Endodermal cell (in vitro differentiated cells): Measurements from ENCODE around the gene VSNL1. TPM values are rescaled to one million over a fixed set of nuclear protein-coding genes. Genes with fewer than 3 reads are reported as not detected.

Experiments used
- DNase-seq: peaks from one replicate; pipeline ENCODE4 v3.0.0-alpha.2; 2017
- H3K27ac ChIP-seq: 2 replicates; pipeline ENCODE4 v1.5.1; 2013; ENCODE audit warnings: mild to moderate bottlenecking, low read depth, low read length, moderate library complexity
- H3K27me3 ChIP-seq: 2 replicates; pipeline ENCODE4 v1.6.1; 2013; ENCODE audit warnings: mild to moderate bottlenecking, low read length, moderate library complexity; ENCODE audit not compliant: insufficient read depth, control insufficient read depth, poor library complexity, severe bottlenecking
- H3K36me3 ChIP-seq: 2 replicates; pipeline ENCODE4 v1.7.0; 2013; ENCODE audit warnings: mild to moderate bottlenecking, low read length, moderate library complexity; ENCODE audit not compliant: control insufficient read depth, insufficient read depth
- H3K4me1 ChIP-seq: one replicate; pipeline ENCODE4 v1.7.0; 2013; ENCODE audit warnings: low read length; ENCODE audit not compliant: control insufficient read depth, insufficient read depth
- H3K4me3 ChIP-seq: 2 replicates; pipeline ENCODE4 v1.5.1; 2013; ENCODE audit warnings: mild to moderate bottlenecking, low read length, moderate library complexity
- H3K9ac ChIP-seq: 2 replicates; pipeline ENCODE4 v1.6.1; 2013; ENCODE audit warnings: mild to moderate bottlenecking, low read length, moderate library complexity; ENCODE audit not compliant: poor library complexity, severe bottlenecking; ENCODE audit errors: extremely low read depth
- H3K9me3 ChIP-seq: 2 replicates; pipeline ENCODE4 v1.6.1; 2013; ENCODE audit warnings: mild to moderate bottlenecking, low read length, moderate library complexity; ENCODE audit not compliant: control insufficient read depth
- H3K27ac Mint-ChIP-seq: 2 replicates; pipeline ENCODE4 v1.8.0; 2020; ENCODE audit warnings: mixed read lengths
- H3K27me3 Mint-ChIP-seq: 2 replicates; pipeline ENCODE4 v1.8.0; 2021; ENCODE audit warnings: mild to moderate bottlenecking, mixed read lengths; ENCODE audit not compliant: insufficient read depth
- H3K36me3 Mint-ChIP-seq: 2 replicates; pipeline ENCODE4 v1.8.0; 2020; ENCODE audit warnings: low read depth, mixed read lengths
- H3K4me1 Mint-ChIP-seq: 2 replicates; pipeline ENCODE4 v1.8.0; 2020; ENCODE audit warnings: mixed read lengths
- H3K4me3 Mint-ChIP-seq: 2 replicates; pipeline ENCODE4 v1.8.0; 2020; ENCODE audit warnings: mild to moderate bottlenecking, moderate library complexity, mixed read lengths
- H3K9me3 Mint-ChIP-seq: 2 replicates; pipeline ENCODE4 v1.8.0; 2020; ENCODE audit warnings: mild to moderate bottlenecking, mixed read lengths
- CTCF ChIP-seq: fragments of 200-600 bp; sonication (generic); conservative IDR thresholded peaks from 2 replicates; pipeline ENCODE4 v1.5.0; 2021; ENCODE audit warnings: antibody characterized with exemption, mild to moderate bottlenecking
- WGBS, 2 experiments: methylation state at CpG; one replicate each; pipeline versions ENCODE4 v1.1.5 to v1.1.7; 2013; ENCODE audit warnings: missing lambda C conversion rate in 2 of 2, mixed read lengths in 1 of 2; ENCODE audit not compliant: insufficient coverage in 1 of 2, insufficient read length in 1 of 2; 5-methylcytosine and 5-hydroxymethylcytosine counted together
- long read RNA-seq, 4 experiments: library from polyadenylated mRNA in 2 of 4; library from RNA in 1 of 4; library from capped mRNA in 1 of 4; stranded (forward) in 3 of 4; unstranded in 1 of 4; transcript quantifications; one replicate each; pipeline ENCODE4 v2.0.0, GENCODE V29; 2020 to 2021; ENCODE audit warnings: inconsistent platforms in 1 of 4
- polyA plus RNA-seq, 2 experiments: library from polyadenylated mRNA; stranded (reverse); fragments of 50-300 nt; gene quantifications; one replicate each; pipeline ENCODE4 v1.2.3, GENCODE V29; 2013
- total RNA-seq, 2 donors: library from RNA; stranded (reverse); fragmentation: NEBNext Ultra II Directional in 1 of 2; extraction: Animal tissue kit (Norgen Biotek cat#: 25700) in 1 of 2; gene quantifications; 2 replicates in 1 of 2; 3 replicates in 1 of 2; pipeline ENCODE4 v1.2.1, GENCODE V29; 2021

VSNL1 gene
- 1 to 10 TPM; 1.4 to 3.3 TPM for total RNA-seq
- polyA plus RNA-seq (2013, experiment 1 of 2) = 4.5 TPM
- polyA plus RNA-seq (2013, experiment 2 of 2) = 2.8 TPM
- long read RNA-seq, experiment 1 = 0 reads
- long read RNA-seq, experiment 2 = 0 reads
- long read RNA-seq, experiment 3, transcript VSNL1-201 (4 exons, 1,892 nt) = major isoform, 13 of 19 reads
- long read RNA-seq, experiment 3, partial matches to known transcripts = 0 of 19 reads
- long read RNA-seq, experiment 3, other reads (novel, unspliced or antisense) = 6 of 19 reads
- long read RNA-seq, experiment 4, partial matches to known transcripts = 0 of 1 reads
- long read RNA-seq, experiment 4, other reads (novel, unspliced or antisense) = 0 of 1 reads

- peak; percentile 97 for DNase-seq
- Mint-ChIP-seq H3K27me3 (peaks cover 75% of the 10 kb centered on the region), H3K9me3 (no peaks in the 10 kb centered on the region), H3K36me3 (no peaks in the 10 kb centered on the region), H3K27ac (peak within 1 kb of the TSS; percentile 87), H3K4me1 (peaks cover 26% of the 10 kb centered on the region), H3K4me3 (peak within 1 kb of the TSS; percentile 68)
- Histone ChIP-seq H3K27me3 (peaks cover 89% of the 10 kb centered on the region), H3K27ac (peak within 1 kb of the TSS; percentile 56), H3K36me3 (no peaks in the 10 kb centered on the region), H3K4me1 (peaks cover 8% of the 10 kb centered on the region), H3K9ac (peak within 1 kb of the TSS; percentile 21), H3K4me3 (peak within 1 kb of the TSS; percentile 87), H3K9me3 (no peaks in the 10 kb centered on the region)
- 3 to 5% methylated on average over 26 to 43 of the region's 43 CpGs for WGBS, 2 experiments
- TF ChIP-seq CTCF = no peak
Measured at GRCh38 chr2:17540093-17540812, at the start of gene VSNL1. VSNL1 (plus strand) TSS chr2:17540696; CDS start chr2:17592075, 51,379 bp downstream.

GRCh38 chr2:17495590-17495989 lies 44.9 kb upstream of the VSNL1 start:
- peaks cover 7% of the 10 kb centered on the region for H3K27me3 ChIP-seq
- Mint-ChIP-seq H3K27ac (no peak overlapping the region), H3K9me3 (no peaks in the 10 kb centered on the region), H3K4me3 (no peak overlapping the region), H3K27me3 (no peaks in the 10 kb centered on the region), H3K4me1 (no peaks in the 10 kb centered on the region), H3K36me3 (no peaks in the 10 kb centered on the region)
- no peak for DNase-seq
- no peak overlapping the region for H3K9ac ChIP-seq
- WGBS, 2 experiments = 60 to 100% methylated on average over 1 of the region's 1 CpG
- no peaks in the 10 kb centered on the region for H3K9me3 ChIP-seq
- H3K4me1 ChIP-seq = no peaks in the 10 kb centered on the region
- no peaks in the 10 kb centered on the region for H3K36me3 ChIP-seq
- TF ChIP-seq CTCF = no peak
- H3K4me3 ChIP-seq = no peak overlapping the region
- no peak overlapping the region for H3K27ac ChIP-seq

GRCh38 chr2:17497718-17498117 lies 42.8 kb upstream of the VSNL1 start:
- no peak for DNase-seq
- Histone ChIP-seq H3K9ac (no peak overlapping the region), H3K4me3 (no peak overlapping the region), H3K27ac (no peak overlapping the region), H3K9me3 (no peaks in the 10 kb centered on the region), H3K27me3 (peaks cover 7% of the 10 kb centered on the region), H3K4me1 (no peaks in the 10 kb centered on the region), H3K36me3 (no peaks in the 10 kb centered on the region)
- WGBS, 2 experiments = no CpG with 5 or more reads among the region's 1 CpG
- H3K36me3 Mint-ChIP-seq = no peaks in the 10 kb centered on the region
- no peak for TF ChIP-seq CTCF
- H3K9me3 Mint-ChIP-seq = no peaks in the 10 kb centered on the region
- H3K4me3 Mint-ChIP-seq = no peak overlapping the region
- no peaks in the 10 kb centered on the region for H3K4me1 Mint-ChIP-seq
- H3K27ac Mint-ChIP-seq = no peak overlapping the region
- no peaks in the 10 kb centered on the region for H3K27me3 Mint-ChIP-seq
